ENCODE results near the gene MPLKIP.

DNA sequence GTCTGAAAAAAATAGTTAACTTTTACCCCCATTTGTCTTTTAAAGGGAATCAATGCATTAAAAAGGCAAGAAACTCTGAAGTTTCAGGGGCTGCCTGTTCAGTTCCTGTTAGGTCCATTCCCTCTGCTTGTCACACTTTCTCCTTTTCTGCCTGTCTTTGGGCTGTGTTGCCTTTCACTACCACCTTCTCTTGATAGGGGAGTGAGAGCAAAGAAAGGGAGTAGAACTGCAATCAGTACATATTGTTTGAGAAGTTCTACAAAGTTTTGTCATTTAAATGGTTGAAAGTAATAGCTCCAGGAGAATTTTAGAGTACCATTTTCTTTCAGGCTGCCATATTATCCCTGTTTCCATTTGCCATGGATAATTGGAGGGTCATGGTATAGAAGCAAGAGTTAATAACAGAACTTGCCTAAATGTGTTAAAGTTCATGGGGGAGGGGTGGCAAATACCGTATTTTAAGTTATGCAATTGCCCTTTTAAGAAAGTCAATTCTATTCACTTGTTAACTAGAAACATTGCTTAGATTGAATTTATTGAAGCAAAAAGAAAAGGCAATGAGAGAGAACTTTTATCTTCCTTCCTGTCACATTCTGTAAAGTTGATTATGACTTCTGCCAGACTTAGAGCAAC is 38.6 kb downstream of the MPLKIP start:
- TF ChIP-seq CTCF (IDR thresholded peaks at IDR 0.05 in 4 of 5, conservative IDR thresholded peaks at IDR 0.05 in 1 of 5), result no peak
- TF ChIP-seq POLR2A (IDR thresholded peaks at IDR 0.05), result no peak

Measured in gastrocnemius medialis (tissue), 4 donors.